HG02852 (cell line): Measurements from ENCODE around the gene CASKIN1.

Source experiments
- ATAC-seq: cut with Tn5 transposase; IDR thresholded peaks from one replicate; pipeline ENCODE4 v1.9.1; 2021; ENCODE audit warnings: mild to moderate bottlenecking, moderate library complexity; ENCODE audit not compliant: unreplicated experiment

Gene CASKIN1

GRCh38 chr16:2194166-2194834, 2.1 kb downstream of the CASKIN1 start:
- no peak for ATAC-seq

GRCh38 chr16:2191446-2191706, 5.0 kb downstream of the CASKIN1 start:
- no peak for ATAC-seq

GRCh38 chr16:2190659-2191445, 5.6 kb downstream of the CASKIN1 start:
- ATAC-seq, result no peak

GRCh38 chr16:2190002-2190658, 6.3 kb downstream of the CASKIN1 start:
- no peak for ATAC-seq

- ATAC-seq, result no peak
Measured at GRCh38 chr16:2189252-2189893, 7.0 kb downstream of the CASKIN1 start.

- no peak for ATAC-seq
Measured at GRCh38 chr16:2188395-2188794, 8.0 kb downstream of the CASKIN1 start.

- ATAC-seq, result no peak
Measured at GRCh38 chr16:2187212-2187611, 9.2 kb downstream of the CASKIN1 start.

- no peak for ATAC-seq
Measured at GRCh38 chr16:2186505-2186904, 9.9 kb downstream of the CASKIN1 start.

- no peak for ATAC-seq
Measured at GRCh38 chr16:2186064-2186463, 10.3 kb downstream of the CASKIN1 start.

GRCh38 chr16:2184962-2185361, 11.4 kb downstream of the CASKIN1 start:
- no peak for ATAC-seq

GRCh38 chr16:2184346-2184745, 12.1 kb downstream of the CASKIN1 start:
- no peak for ATAC-seq

GRCh38 chr16:2183671-2184070, 12.7 kb downstream of the CASKIN1 start:
- no peak for ATAC-seq

- ATAC-seq, result no peak
Measured at GRCh38 chr16:2181952-2182351, 14.5 kb downstream of the CASKIN1 start.

- no peak for ATAC-seq
Measured at GRCh38 chr16:2180962-2181923, 15.2 kb downstream of the CASKIN1 start.

- no peak for ATAC-seq
Measured at GRCh38 chr16:2180461-2180860, 15.9 kb downstream of the CASKIN1 start.

GRCh38 chr16:2179576-2179975, 16.8 kb downstream of the CASKIN1 start:
- no peak for ATAC-seq

GRCh38 chr16:2179107-2179501, 17.3 kb downstream of the CASKIN1 start:
- ATAC-seq, result no peak

- no peak for ATAC-seq
Measured at GRCh38 chr16:2178321-2179106, 17.9 kb downstream of the CASKIN1 start.

GRCh38 chr16:2177561-2177960, 18.8 kb downstream of the CASKIN1 start:
- ATAC-seq, result no peak

- ATAC-seq, result no peak
Measured at GRCh38 chr16:2177101-2177500, 19.3 kb downstream of the CASKIN1 start.
